HG02981 (cell line): ENCODE data around the gene SRSF6.
"Not testable (repeated sequence)": the region's sequence is repeated elsewhere in the genome, so short reads cannot be mapped to it uniquely, and the experiment has no call there.

Experiments
- ATAC-seq: cut with Tn5 transposase; IDR thresholded peaks from one replicate; pipeline ENCODE4 v1.9.1; 2021; ENCODE audit warnings: mild to moderate bottlenecking, moderate library complexity; ENCODE audit not compliant: unreplicated experiment

The SRSF6 gene

GRCh38 chr20:43457640-43458421, at the start of gene SRSF6:
Gene SRSF6 (plus strand): TSS chr20:43457896. CDS start chr20:43458034, 138 bp downstream.
- ATAC-seq, result peak; percentile 77

GRCh38 chr20:43408848-43409576, 48.7 kb upstream of the SRSF6 start:
- no peak for ATAC-seq

DNA sequence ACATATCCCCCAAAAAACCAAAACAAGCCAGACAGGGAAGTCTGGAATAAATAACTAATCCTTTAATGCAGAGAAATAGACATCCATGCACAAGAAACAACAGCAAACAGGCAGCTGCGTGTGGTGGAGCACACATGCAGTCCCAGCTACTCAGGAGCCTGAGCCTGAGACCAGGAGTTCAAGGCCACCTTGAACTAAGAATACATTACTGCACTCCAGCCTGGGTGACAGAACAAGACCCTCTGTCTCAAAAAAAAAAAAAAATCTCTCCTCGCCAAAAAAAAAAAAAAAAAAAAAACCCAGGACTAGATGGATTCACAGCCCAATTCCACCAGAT, 48.2 kb upstream of the SRSF6 start:
- no peak for ATAC-seq

DNA sequence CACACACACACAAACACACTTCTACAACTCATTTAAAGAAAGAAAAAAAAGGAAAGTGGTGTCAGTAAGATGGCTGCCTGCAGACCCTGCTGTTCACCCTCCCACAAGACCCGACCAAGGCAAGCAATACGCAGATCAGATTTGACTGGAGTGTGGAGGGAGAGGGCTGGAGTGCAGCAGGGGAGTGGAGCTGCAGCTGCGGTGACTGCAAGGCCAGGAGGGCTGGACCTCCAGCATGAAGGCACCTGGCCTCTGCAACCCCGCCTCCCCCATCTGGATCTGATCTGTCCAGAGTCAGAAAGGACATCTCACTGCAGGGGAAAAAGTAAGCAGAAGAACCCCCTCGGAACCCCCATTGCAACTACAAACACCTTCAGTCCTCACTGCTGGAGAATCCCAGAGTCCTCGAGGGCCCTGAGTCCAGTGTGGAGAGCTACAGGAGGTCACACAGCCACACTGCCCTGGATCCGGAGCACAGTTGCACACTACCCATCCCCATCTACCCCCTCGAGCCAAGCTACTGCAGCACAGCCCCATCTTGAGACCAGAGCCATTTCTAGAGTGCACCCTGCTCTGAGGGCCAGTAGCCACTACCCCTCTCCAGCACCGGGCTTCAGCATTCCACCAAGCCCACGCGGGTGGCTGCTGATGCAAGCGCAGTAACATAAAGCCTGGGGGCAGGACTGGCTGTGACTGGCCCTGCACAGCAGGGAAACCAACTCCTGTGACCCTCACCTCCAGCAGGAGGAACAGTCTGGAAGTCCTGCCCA, 41.9 kb upstream of the SRSF6 start:
- no peak for ATAC-seq

GRCh38 chr20:43416591-43417228, 41.0 kb upstream of the SRSF6 start:
- no peak for ATAC-seq

- ATAC-seq, result no peak
Observed at GRCh38 chr20:43420192-43420591, 37.5 kb upstream of the SRSF6 start.

GRCh38 chr20:43420913-43421312, 36.8 kb upstream of the SRSF6 start:
- ATAC-seq, result not testable (repeated sequence)

GRCh38 chr20:43426172-43426571, 31.5 kb upstream of the SRSF6 start:
- ATAC-seq, result no peak

- no peak for ATAC-seq
Observed at GRCh38 chr20:43430265-43431133, 27.2 kb upstream of the SRSF6 start.

DNA sequence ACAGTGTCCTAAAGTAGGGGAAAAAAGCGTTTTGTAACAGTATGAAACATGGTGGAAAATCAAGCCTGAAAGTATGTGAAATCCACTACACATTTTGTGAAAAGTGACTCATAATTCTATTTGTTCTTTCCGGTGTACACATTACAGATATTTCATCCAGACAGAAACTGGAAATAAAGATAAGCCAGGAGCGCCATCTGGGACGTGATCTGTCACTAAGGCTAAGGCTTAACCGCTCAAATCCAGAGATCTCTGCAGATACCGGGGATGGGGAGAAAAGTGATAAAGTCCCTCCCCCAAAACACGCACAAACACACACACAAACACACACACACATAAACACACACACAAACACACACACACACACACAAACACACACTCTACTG, 26.6 kb upstream of the SRSF6 start:
- ATAC-seq, result no peak

DNA sequence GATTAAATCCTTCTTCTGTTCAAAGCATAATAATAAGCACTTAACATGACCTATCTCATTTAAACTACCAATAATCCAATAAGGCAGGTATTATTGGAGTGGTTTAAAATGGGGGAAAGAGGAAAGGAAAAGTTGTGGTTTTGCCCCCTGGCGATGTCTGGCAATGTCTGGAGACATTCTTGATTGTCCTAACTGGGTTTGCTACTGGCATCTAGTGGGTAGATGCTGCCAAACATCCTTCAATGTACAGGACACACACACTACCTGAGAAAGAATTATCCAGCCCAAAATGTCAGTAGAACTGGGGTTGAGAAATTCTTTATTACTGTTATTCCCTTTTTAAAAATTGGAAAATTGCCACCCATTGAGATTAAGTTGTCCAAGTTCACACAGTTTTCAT, 25.2 kb upstream of the SRSF6 start:
- no peak for ATAC-seq

GRCh38 chr20:43433250-43433854, 24.3 kb upstream of the SRSF6 start:
- ATAC-seq, result no peak

- no peak for ATAC-seq
Observed at GRCh38 chr20:43434565-43434964, 23.1 kb upstream of the SRSF6 start.

DNA sequence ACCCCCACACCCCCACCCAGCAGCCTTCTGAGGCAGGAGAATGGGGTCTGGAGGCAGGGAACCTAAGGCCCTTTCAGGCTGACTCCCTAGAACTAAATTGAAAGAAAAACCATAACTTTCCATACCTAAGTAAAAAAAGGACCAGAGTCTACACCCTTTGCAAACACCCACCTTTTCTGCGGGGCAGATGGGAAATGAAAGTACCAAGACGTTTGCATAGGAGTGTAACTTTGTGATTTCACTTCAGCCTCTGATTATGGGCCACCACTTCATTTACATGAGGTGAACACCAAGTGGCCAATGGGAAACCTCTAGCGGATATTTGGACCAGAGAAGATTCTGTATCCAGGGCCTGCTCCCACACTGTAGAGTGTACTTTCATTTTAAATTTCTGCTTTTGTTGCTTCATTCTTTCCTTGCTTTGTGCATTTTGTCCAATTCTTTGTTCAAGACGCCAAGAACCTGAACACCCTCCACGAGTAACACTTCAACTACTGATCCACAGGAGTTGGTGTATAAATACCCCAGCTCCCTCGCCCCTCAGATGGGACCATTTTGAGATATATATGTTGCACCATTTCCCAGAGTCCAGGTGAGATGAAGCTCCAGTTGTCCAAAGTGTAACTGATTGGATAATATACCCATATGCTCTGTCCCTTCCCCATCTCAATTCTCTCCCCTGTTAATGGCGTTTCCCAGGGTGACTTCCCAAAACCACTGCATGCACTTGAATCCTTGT, 18.9 kb upstream of the SRSF6 start:
- ATAC-seq, result peak; percentile 84

DNA sequence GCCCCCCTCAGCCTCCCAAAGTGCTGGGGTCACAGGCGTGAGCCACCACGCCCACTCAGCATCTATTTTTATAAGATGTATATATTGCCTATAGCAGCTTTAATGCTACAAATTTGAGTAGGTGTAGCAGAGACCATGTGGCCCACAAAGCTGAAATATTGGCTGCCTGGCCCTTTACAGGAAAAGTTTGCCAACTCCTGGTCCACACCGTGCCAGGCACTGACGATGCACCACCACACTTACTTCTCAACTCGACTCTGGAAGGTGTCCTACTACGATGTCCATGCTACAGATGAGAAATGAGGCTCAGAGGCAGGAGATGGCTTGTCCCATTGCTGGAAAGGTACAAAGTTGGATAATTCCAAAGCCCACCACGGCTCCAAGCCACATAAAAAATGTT, 17.2 kb upstream of the SRSF6 start:
- no peak for ATAC-seq

DNA sequence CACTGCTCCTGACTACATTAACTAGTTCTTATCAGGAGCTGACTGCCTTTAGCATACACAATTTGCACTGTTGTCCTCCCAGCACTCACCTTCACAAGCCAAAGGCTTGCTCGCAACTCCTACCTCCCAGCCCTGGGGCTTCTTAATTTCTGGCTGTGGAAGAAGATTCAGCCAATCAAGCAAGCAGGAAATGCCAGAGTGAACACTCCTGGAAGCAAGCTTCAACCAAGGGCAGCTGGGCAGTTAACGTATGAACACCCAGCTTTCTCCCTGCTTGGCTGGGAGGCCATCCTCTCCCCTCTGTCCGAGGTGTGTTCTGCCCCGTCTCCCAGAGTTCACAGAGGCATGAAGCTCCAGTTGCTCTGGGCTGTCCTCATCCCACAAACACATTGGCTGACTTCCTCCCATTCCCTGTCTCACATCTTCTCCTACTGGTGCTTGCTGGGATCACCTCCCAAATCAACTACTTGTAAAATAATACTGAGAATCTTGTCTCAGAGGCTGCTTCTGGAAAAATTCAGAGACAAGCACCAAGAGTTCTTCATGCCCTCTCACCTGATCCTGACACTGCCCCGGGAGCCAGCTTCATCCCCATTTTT, 15.3 kb upstream of the SRSF6 start:
- no peak for ATAC-seq

- ATAC-seq, result no peak
Observed at GRCh38 chr20:43444107-43444506, 13.6 kb upstream of the SRSF6 start.

- ATAC-seq, result no peak
Observed at GRCh38 chr20:43446361-43446879, 11.3 kb upstream of the SRSF6 start.

DNA sequence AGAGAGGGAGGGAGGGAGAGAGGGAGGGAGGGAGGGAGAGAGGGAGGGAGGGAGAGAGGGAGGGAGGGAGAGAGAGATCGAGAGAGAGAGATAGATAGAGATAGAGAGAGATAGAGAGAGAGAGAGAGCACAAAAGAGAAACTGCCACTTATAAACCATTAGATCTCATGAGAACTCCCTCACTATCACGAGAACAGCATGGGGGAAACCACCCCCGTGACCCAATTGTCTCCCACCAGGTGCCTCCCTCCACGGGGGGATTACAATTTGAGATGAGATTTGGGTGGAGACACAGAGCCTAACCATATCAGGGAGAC, 9.3 kb upstream of the SRSF6 start:
- ATAC-seq, result not testable (repeated sequence)
